Left ventricle myocardium inferior (tissue), 1 donor: ENCODE measurements around the gene TNN. TPM values are rescaled to one million over a fixed set of nuclear protein-coding genes. Genes with fewer than 3 reads are reported as not detected.
"Not testable (repeated sequence)": the region's sequence is repeated elsewhere in the genome, so short reads cannot be mapped to it uniquely, and the experiment has no call there.

Experiments
- DNase-seq: peaks from one replicate; pipeline ENCODE4 v3.0.0-alpha.2; 2020
- H3K27ac ChIP-seq: fragments of 200-600 bp; replicated peaks from 2 replicates; pipeline ENCODE4 v1.8.0; 2021
- H3K27me3 ChIP-seq: fragments of 200-600 bp; 2 replicates; pipeline ENCODE4 v1.8.0; 2021; ENCODE audit warnings: low read depth
- H3K36me3 ChIP-seq: fragments of 200-600 bp; 2 replicates; pipeline ENCODE4 v1.8.0; 2021
- H3K4me1 ChIP-seq: fragments of 200-600 bp; 2 replicates; pipeline ENCODE4 v1.8.0; 2021
- H3K4me3 ChIP-seq: fragments of 200-600 bp; 2 replicates; pipeline ENCODE4 v1.8.0; 2021; ENCODE audit warnings: mild to moderate bottlenecking, moderate library complexity
- H3K9me3 ChIP-seq: fragments of 200-600 bp; replicated peaks from 2 replicates; pipeline ENCODE4 v1.8.0; 2021
- intact Hi-C: fragments of 100-400 bp; cut with micrococcal nuclease; formaldehyde crosslinking; loops from one replicate; pipeline ENCODE4 v1.11.0; 2022
- total RNA-seq: library from RNA; stranded (reverse); fragmentation: NEBNext Ultra II Directional; extraction: Animal tissue kit (Norgen Biotek cat#: 25700); gene quantifications from one replicate; pipeline ENCODE4 v1.2.1, GENCODE V29; 2021
- TF ChIP-seq, protein P1 (sequence below): fragments of 200-600 bp; IDR thresholded peaks from 2 replicates; pipeline ENCODE4 v1.8.0; 2021; ENCODE audit warnings: antibody characterized with exemption, mild to moderate bottlenecking, borderline replicate concordance
- donor health status: DM: no; HTN: yes; CAD: no; lungs with severe emphysema.

The TNN gene
- total RNA-seq, 1 donor from 2014 or later: not detected

DNA sequence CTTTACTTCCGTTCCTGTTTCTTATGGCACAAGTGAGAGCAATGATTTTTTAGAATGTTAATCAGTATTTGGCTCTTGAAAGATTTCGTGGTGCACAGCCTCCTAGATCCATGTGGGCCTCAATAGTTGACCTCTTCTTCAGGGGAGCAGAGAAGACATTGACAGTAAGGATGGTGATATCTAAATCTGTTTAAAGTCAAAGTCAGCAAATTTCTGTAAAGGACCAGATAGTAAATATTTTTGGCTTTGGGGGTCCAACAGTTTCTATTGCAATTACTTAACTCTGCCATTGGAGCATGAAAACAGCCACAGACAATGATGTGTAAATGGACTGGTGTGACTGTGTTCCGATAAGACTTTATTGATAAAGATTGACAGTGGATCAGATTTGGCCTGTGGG is 27.4 kb downstream of the TNN start:
- intact Hi-C loops: no loop called here
- DNase-seq: no peak

DNA sequence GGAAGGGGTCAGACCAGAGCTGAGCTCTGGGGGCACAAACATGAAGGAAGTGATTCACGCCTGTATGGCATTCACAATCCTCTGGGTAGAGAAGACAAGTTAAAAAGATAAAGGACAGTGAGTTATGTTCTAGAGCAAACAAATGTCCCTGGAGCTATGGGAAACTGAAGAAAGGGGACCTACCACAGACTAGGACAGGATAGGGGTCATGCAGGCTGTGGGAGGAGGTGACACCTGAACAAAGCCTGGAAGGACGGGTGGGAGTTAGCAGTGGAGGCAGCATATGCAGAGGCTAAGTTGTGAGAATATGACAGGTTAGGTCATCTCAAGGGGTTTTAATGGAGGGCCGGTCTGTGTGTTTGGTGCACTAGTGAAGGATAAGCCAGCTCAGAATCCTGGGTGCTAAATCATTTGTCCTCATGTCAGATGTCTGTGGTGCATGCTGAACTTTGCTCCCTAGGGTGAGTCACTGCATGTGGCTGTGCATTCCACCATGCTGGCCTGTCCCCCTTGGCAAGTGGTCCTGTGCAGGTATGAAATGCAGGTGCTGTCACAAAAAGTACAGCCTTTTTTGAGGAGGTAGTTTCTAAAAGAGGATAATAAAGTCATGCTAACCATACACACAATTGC is 28.5 kb downstream of the TNN start:
- no peaks in the 10 kb centered on the region for H3K36me3 ChIP-seq
- H3K4me3 ChIP-seq: no peak overlapping the region
- H3K27me3 ChIP-seq: no peaks in the 10 kb centered on the region
- DNase-seq: no peak
- intact Hi-C loops: no loop called here
- TF ChIP-seq, protein P1, sequence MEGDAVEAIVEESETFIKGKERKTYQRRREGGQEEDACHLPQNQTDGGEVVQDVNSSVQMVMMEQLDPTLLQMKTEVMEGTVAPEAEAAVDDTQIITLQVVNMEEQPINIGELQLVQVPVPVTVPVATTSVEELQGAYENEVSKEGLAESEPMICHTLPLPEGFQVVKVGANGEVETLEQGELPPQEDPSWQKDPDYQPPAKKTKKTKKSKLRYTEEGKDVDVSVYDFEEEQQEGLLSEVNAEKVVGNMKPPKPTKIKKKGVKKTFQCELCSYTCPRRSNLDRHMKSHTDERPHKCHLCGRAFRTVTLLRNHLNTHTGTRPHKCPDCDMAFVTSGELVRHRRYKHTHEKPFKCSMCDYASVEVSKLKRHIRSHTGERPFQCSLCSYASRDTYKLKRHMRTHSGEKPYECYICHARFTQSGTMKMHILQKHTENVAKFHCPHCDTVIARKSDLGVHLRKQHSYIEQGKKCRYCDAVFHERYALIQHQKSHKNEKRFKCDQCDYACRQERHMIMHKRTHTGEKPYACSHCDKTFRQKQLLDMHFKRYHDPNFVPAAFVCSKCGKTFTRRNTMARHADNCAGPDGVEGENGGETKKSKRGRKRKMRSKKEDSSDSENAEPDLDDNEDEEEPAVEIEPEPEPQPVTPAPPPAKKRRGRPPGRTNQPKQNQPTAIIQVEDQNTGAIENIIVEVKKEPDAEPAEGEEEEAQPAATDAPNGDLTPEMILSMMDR: no peak
- no peaks in the 10 kb centered on the region for H3K9me3 ChIP-seq
- H3K27ac ChIP-seq: no peak overlapping the region
- no peaks in the 10 kb centered on the region for H3K4me1 ChIP-seq

More for the DNA sequence above, 27.4 kb downstream of the TNN start:
- Histone ChIP-seq H3K27me3 (no peaks in the 10 kb centered on the region), H3K4me1 (no peaks in the 10 kb centered on the region), H3K27ac (no peak overlapping the region), H3K4me3 (no peak overlapping the region), H3K9me3 (no peaks in the 10 kb centered on the region), H3K36me3 (no peaks in the 10 kb centered on the region)
- TF ChIP-seq, protein P1: no peak

DNA sequence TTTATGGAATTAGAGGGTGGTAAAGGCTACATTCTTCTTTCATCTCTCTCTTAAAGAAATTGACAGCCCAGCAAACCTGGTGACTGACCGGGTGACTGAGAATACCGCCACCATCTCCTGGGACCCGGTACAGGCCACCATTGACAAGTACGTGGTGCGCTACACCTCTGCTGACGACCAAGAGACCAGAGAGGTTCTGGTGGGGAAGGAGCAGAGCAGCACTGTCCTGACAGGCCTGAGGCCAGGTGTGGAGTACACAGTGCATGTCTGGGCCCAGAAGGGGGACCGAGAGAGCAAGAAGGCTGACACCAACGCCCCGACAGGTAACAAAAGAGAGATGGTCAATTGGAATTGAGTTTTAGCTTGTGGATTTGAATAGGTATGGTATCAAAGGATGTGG is 29.7 kb downstream of the TNN start:
- TF ChIP-seq, protein P1: no peak
- Histone ChIP-seq H3K9me3 (no peaks in the 10 kb centered on the region), H3K27ac (no peak overlapping the region), H3K27me3 (no peaks in the 10 kb centered on the region), H3K4me1 (no peaks in the 10 kb centered on the region), H3K36me3 (no peaks in the 10 kb centered on the region), H3K4me3 (no peak overlapping the region)
- intact Hi-C loops: no loop called here
- no peak for DNase-seq

DNA sequence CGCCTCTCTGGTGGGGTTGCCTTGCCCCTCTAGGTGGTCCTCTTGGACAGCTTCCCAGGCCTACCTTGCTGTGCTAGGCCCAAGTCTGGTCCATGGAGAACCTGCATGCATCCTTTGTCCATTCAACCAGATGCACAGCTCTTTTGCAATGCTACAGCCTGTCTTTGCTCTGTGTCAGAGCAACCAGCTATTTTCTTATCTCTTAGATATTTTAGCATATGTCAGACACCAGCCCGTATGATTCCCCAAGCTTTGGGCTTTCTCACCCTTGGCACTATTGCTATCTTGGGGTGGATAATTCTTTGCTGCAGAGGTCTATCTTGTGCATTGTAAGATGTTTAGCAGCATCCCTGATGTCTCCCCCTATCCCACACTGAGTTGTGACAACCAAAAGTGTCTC is 32.3 kb downstream of the TNN start:
- no peak overlapping the region for H3K27ac ChIP-seq
- H3K27me3 ChIP-seq: no peaks in the 10 kb centered on the region
- H3K4me1 ChIP-seq: no peaks in the 10 kb centered on the region
- TF ChIP-seq, protein P1: no peak
- no peaks in the 10 kb centered on the region for H3K9me3 ChIP-seq
- DNase-seq: no peak
- no peak overlapping the region for H3K4me3 ChIP-seq
- H3K36me3 ChIP-seq: no peaks in the 10 kb centered on the region
- intact Hi-C loops: no loop called here

DNA sequence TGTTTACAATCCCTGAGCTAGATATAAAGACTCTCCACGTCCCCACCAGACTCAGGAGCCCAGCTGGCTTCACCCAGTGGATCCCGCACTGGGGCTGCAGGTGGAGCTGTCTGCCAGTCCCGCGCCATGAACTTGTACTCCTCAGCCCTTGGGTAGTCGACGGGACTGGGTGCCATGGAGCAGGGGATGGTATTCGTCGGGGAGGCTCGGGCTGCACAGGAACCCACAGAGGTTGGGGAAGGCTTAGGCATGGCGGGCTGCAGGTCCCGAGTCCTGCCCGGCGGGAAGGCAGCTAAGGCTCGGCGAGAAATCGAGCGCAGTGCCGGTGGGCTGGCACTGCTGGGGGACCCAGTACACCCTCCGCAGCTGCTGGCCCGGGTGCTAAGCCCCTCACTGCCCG is 34.5 kb downstream of the TNN start:
- H3K36me3 ChIP-seq, intact Hi-C loops, DNase-seq, H3K9me3 ChIP-seq, H3K4me1 ChIP-seq, H3K4me3 ChIP-seq, H3K27me3 ChIP-seq, H3K27ac ChIP-seq: not testable (repeated sequence)

DNA sequence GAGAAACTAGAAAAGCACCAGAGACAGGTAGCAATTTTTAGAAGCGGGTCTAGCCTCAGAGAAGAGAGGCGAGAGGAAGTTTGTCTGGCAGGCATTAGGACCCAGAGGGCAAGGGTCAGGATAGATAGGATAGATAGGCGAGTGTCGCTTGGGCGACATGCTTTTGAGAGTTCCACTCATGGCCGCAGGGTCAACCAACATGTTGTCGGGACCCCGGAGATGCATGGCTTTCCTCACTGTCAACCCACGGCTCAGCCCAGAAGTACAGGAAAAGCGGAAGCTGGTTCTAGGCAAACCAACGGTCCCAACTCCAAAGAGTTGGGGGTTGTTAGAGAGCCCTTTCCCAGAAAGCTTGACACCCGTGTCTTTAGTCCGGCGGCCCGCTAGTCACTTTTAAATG is 38.9 kb downstream of the TNN start:
- intact Hi-C loops, H3K36me3 ChIP-seq, H3K4me3 ChIP-seq, H3K27ac ChIP-seq, H3K9me3 ChIP-seq, DNase-seq, H3K4me1 ChIP-seq, H3K27me3 ChIP-seq: not testable (repeated sequence)

DNA sequence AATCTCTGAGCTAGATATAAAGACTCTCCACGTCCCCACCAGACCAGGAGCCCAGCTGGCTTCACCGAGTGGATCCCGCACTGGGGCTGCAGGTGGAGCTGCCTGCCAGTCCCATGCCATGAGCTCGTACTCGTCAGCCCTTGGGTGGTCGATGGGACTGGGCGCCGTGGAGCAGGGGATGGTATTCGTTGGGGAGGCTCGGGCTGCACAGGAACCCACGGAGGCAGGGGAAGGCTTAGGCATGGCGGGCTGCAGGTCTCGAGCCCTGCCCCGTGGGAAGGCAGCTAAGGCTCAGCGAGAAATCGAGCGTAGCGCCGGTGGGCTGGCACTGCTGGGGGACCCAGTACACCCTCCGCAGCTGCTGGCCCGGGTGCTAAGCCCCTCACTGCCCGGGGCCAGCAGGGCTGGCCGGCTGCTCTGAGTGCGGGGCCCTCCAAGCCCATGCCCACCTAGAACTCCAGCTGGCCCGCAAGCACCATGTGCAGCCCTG is 40.7 kb downstream of the TNN start:
- intact Hi-C loops, H3K36me3 ChIP-seq, H3K4me3 ChIP-seq, DNase-seq, H3K4me1 ChIP-seq, H3K27ac ChIP-seq, H3K27me3 ChIP-seq: not testable (repeated sequence)
- H3K9me3 ChIP-seq: peaks cover 26% of the 10 kb centered on the region
